Natural killer cell (primary cell): ENCODE results near the gene SASH1. TPM values are rescaled to one million over a fixed set of nuclear protein-coding genes. Genes with fewer than 3 reads are reported as not detected.

Source experiments
- ATAC-seq, 3 donors: fragments of 150-1000 bp in 2 of 3; fragments of 200-7000 bp in 1 of 3; cut with Tn5 transposase; 1 replicate in 1 of 3; 2 replicates in 2 of 3; pipeline ENCODE4 v1.10.0; 2021; ENCODE audit warnings: mild to moderate bottlenecking in 2 of 3, moderate library complexity in 2 of 3
- DNase-seq, 2 donors: peaks; one replicate each; pipeline versions ENCODE4 v3.0.0 to v3.0.0-alpha.2; 2013 to 2021; ENCODE audit warnings: mixed read lengths in 1 of 2
- H3K27ac ChIP-seq: one replicate; pipeline ENCODE4 v1.5.1; 2013; ENCODE audit warnings: mild to moderate bottlenecking, low read length
- H3K27me3 ChIP-seq: one replicate; pipeline ENCODE4 v1.6.1; 2013; ENCODE audit warnings: low read length; ENCODE audit not compliant: control insufficient read depth, insufficient read depth
- H3K36me3 ChIP-seq: one replicate; pipeline ENCODE4 v1.6.1; 2013; ENCODE audit warnings: low read length; ENCODE audit not compliant: control insufficient read depth, insufficient read depth
- H3K4me1 ChIP-seq: one replicate; pipeline ENCODE4 v1.6.1; 2013; ENCODE audit warnings: low read length; ENCODE audit not compliant: control insufficient read depth, insufficient read depth
- H3K4me3 ChIP-seq: one replicate; pipeline ENCODE4 v1.5.1; 2013; ENCODE audit warnings: low read length
- H3K9me3 ChIP-seq: one replicate; pipeline ENCODE4 v1.6.1; 2013; ENCODE audit warnings: low read length; ENCODE audit not compliant: control insufficient read depth, insufficient read depth
- H3K27ac Mint-ChIP-seq, 2 donors: one replicate each; pipeline ENCODE4 v1.8.0; 2022; ENCODE audit warnings: mild to moderate bottlenecking in 2 of 2, mixed read lengths in 2 of 2, moderate library complexity in 1 of 2
- H3K27me3 Mint-ChIP-seq, 2 donors: one replicate each; pipeline ENCODE4 v1.8.0; 2022; ENCODE audit warnings: low read depth in 2 of 2, mixed read lengths in 2 of 2
- H3K36me3 Mint-ChIP-seq: one replicate; pipeline ENCODE4 v1.8.0; 2022; ENCODE audit warnings: mixed read lengths
- H3K4me1 Mint-ChIP-seq, 2 donors: one replicate each; pipeline ENCODE4 v1.8.0; 2022; ENCODE audit warnings: mixed read lengths in 2 of 2
- H3K4me3 Mint-ChIP-seq: one replicate; pipeline ENCODE4 v1.8.0; 2022; ENCODE audit warnings: mild to moderate bottlenecking, moderate library complexity, mixed read lengths
- H3K9me3 Mint-ChIP-seq, 2 donors: one replicate each; pipeline ENCODE4 v1.8.0; 2022; ENCODE audit warnings: mixed read lengths in 2 of 2
- CTCF ChIP-seq: fragments of 200-600 bp; IDR thresholded peaks from one replicate; pipeline ENCODE4 v1.8.0; 2022; ENCODE audit warnings: antibody characterized with exemption
- WGBS: methylation state at CpG from one replicate; pipeline ENCODE4 v1.1.7; 2013; ENCODE audit warnings: missing lambda C conversion rate; ENCODE audit not compliant: insufficient coverage; 5-methylcytosine and 5-hydroxymethylcytosine counted together
- intact Hi-C: fragments of 100-400 bp; cut with micrococcal nuclease; formaldehyde crosslinking; loops from one replicate; pipeline ENCODE4 v1.14.2; 2022
- total RNA-seq, 4 donors: library from RNA; stranded (reverse); fragments of 120-200 nt in 1 of 4; gene quantifications; one replicate each; pipeline versions ENCODE4 v1.2.3 to v1.2.4, GENCODE V29; 2013 to 2022

The SASH1 gene
- total RNA-seq, 3 donors from 2014 or later (not counting 1 experiment from before 2014, with no cell fraction given) = 0.63 to 6.2 (median 2.7) TPM

GRCh38 chr6:148311966-148312669, 30.5 kb upstream of the SASH1 start:
- H3K27ac ChIP-seq = no peak overlapping the region
- no peaks in the 10 kb centered on the region for H3K27me3 ChIP-seq
- no peaks in the 10 kb centered on the region for H3K9me3 ChIP-seq
- no peak for TF ChIP-seq CTCF
- WGBS = 70% methylated on average over 3 of the region's 3 CpGs
- H3K4me1 Mint-ChIP-seq = no peaks in the 10 kb centered on the region
- H3K4me3 ChIP-seq = no peak overlapping the region
- no peaks in the 10 kb centered on the region for H3K27me3 Mint-ChIP-seq
- DNase-seq (no peak), ATAC-seq (no peak)
- no peak overlapping the region for H3K27ac Mint-ChIP-seq
- H3K36me3 Mint-ChIP-seq = no peaks in the 10 kb centered on the region
- no peaks in the 10 kb centered on the region for H3K9me3 Mint-ChIP-seq
- H3K36me3 ChIP-seq = no peaks in the 10 kb centered on the region
- no peak overlapping the region for H3K4me3 Mint-ChIP-seq
- intact Hi-C loops = no loop called here
- no peaks in the 10 kb centered on the region for H3K4me1 ChIP-seq

GRCh38 chr6:148313488-148313887, 29.1 kb upstream of the SASH1 start:
- Histone ChIP-seq H3K27ac (no peak overlapping the region), H3K4me1 (no peaks in the 10 kb centered on the region), H3K27me3 (no peaks in the 10 kb centered on the region), H3K9me3 (no peaks in the 10 kb centered on the region), H3K4me3 (no peak overlapping the region), H3K36me3 (no peaks in the 10 kb centered on the region)
- 92% methylated on average over 8 of the region's 8 CpGs for WGBS
- Mint-ChIP-seq H3K4me1 (no peaks in the 10 kb centered on the region), H3K27ac (no peak overlapping the region), H3K36me3 (no peaks in the 10 kb centered on the region), H3K4me3 (no peak overlapping the region), H3K9me3 (no peaks in the 10 kb centered on the region), H3K27me3 (no peaks in the 10 kb centered on the region)
- DNase-seq (no peak), ATAC-seq (no peak)
- intact Hi-C loops = no loop called here
- TF ChIP-seq CTCF = no peak

GRCh38 chr6:148316308-148316707, 26.3 kb upstream of the SASH1 start:
- Histone ChIP-seq H3K27me3 (no peaks in the 10 kb centered on the region), H3K27ac (no peak overlapping the region), H3K36me3 (no peaks in the 10 kb centered on the region), H3K4me1 (no peaks in the 10 kb centered on the region), H3K9me3 (no peaks in the 10 kb centered on the region), H3K4me3 (no peak overlapping the region)
- intact Hi-C loops = no loop called here
- TF ChIP-seq CTCF = no peak
- Mint-ChIP-seq H3K27me3 (no peaks in the 10 kb centered on the region), H3K27ac (no peak overlapping the region), H3K36me3 (no peaks in the 10 kb centered on the region), H3K4me3 (no peak overlapping the region), H3K9me3 (no peaks in the 10 kb centered on the region), H3K4me1 (no peaks in the 10 kb centered on the region)
- WGBS = 92% methylated on average over 5 of the region's 5 CpGs
- no peak for ATAC-seq
- DNase-seq = no peak

GRCh38 chr6:148317051-148317450, 25.6 kb upstream of the SASH1 start:
- no peak for DNase-seq
- Mint-ChIP-seq H3K4me3 (no peak overlapping the region), H3K27me3 (no peaks in the 10 kb centered on the region), H3K27ac (no peak overlapping the region), H3K9me3 (no peaks in the 10 kb centered on the region), H3K36me3 (no peaks in the 10 kb centered on the region), H3K4me1 (no peaks in the 10 kb centered on the region)
- Histone ChIP-seq H3K4me1 (no peaks in the 10 kb centered on the region), H3K27me3 (no peaks in the 10 kb centered on the region), H3K4me3 (no peak overlapping the region), H3K9me3 (no peaks in the 10 kb centered on the region), H3K27ac (no peak overlapping the region), H3K36me3 (no peaks in the 10 kb centered on the region)
- ATAC-seq = no peak
- 88% methylated on average over 1 of the region's 1 CpG for WGBS
- intact Hi-C loops = no loop called here
- no peak for TF ChIP-seq CTCF
